A549 (cell line): Measurements from ENCODE around the gene ZCCHC24. TPM values are rescaled to one million over a fixed set of nuclear protein-coding genes. Genes with fewer than 3 reads are reported as not detected.

Experiments
- ATAC-seq, 2 experiments: fragments of 200-7000 bp in 1 of 2; fragments of >200 bp in 1 of 2; cut with Nextera tagmentation in 1 of 2; cut with Tn5 transposase in 1 of 2; 3 replicates each; pipeline versions ENCODE4 v1.8.0 to v1.9.1; 2018 to 2020; ENCODE audit warnings: mild to moderate bottlenecking in 1 of 2, moderate library complexity in 1 of 2
- CTCF ChIA-PET: fragments of 300-600 bp; sonication (Branson Sonifier 250); formaldehyde crosslinking; extraction: SDS; loops from one replicate; lab custom pipeline; 2021; ENCODE audit warnings: antibody characterized with exemption, inconsistent platforms; lab: Yijun Ruan, JAX
- POLR2A ChIA-PET: fragments of 350-600 bp; formaldehyde crosslinking; extraction: SDS; loops from one replicate; lab custom pipeline; 2021; ENCODE audit warnings: antibody characterized with exemption, inconsistent platforms; lab: Yijun Ruan, JAX
- DNase-seq, 2 experiments: peaks; one replicate each; pipeline versions ENCODE4 v3.0.0 to v3.0.0-alpha.2; 2011 to 2016; ENCODE audit warnings: low read depth in 1 of 2, low spot score in 1 of 2
- FAIRE-seq: peaks from 2 replicates; lab custom pipeline; 2011; peaks lifted over from hg19 to GRCh38; lab: Jason Lieb, UNC
- H3K27ac ChIP-seq, 2 experiments: fragments of >200 bp; sonication (Bioruptor Twin); formaldehyde crosslinking; 3 replicates each; pipeline ENCODE4 v1.5.1; 2016 to 2017
- H3K4me1 ChIP-seq: fragments of >200 bp; sonication (Bioruptor Twin); formaldehyde crosslinking; 3 replicates; pipeline ENCODE4 v1.6.1; 2016
- H3K4me2 ChIP-seq: fragments of >200 bp; sonication (Bioruptor Twin); formaldehyde crosslinking; 3 replicates; pipeline ENCODE4 v1.6.1; 2016
- H3K4me3 ChIP-seq: fragments of >200 bp; sonication (Bioruptor Twin); formaldehyde crosslinking; 3 replicates; pipeline ENCODE4 v1.5.1; 2016
- H3K9me3 ChIP-seq: fragments of >200 bp; sonication (Bioruptor Twin); formaldehyde crosslinking; 3 replicates; pipeline ENCODE4 v1.6.1; 2016
- ATOH8 ChIP-seq: fragments of 250-450 bp; sonication (Bioruptor Pico); IDR thresholded peaks from 2 replicates; pipeline ENCODE4 v1.5.0; 2020; ENCODE audit warnings: low read depth, mild to moderate bottlenecking, moderate library complexity
- BCL3 ChIP-seq: fragments of >200 bp; sonication (Bioruptor Twin); formaldehyde crosslinking; IDR thresholded peaks from 3 replicates; pipeline ENCODE4 v1.6.1; 2016
- BHLHE40 ChIP-seq: IDR thresholded peaks from 2 replicates; pipeline ENCODE4 v1.6.1; 2012; ENCODE audit warnings: low read depth, low read length, inconsistent platforms
- CHD4 ChIP-seq: fragments of 200-600 bp; sonication (generic); IDR thresholded peaks from 2 replicates; pipeline ENCODE4 v1.6.1; 2016; ENCODE audit warnings: antibody characterized with exemption, mild to moderate bottlenecking, borderline replicate concordance
- E2F6 ChIP-seq: IDR thresholded peaks from 2 replicates; pipeline ENCODE4 v1.6.1; 2012; ENCODE audit warnings: low read depth, borderline replicate concordance
- EHF ChIP-seq: fragments of 250-450 bp; sonication (Bioruptor Pico); IDR thresholded peaks from 2 replicates; pipeline ENCODE4 v1.5.0; 2020; ENCODE audit warnings: mild to moderate bottlenecking
- ESRRA ChIP-seq: fragments of 150-350 bp; IDR thresholded peaks from 2 replicates; pipeline ENCODE4 v1.6.1; 2014; ENCODE audit warnings: mild to moderate bottlenecking, low read length, borderline replicate concordance
- FOSB ChIP-seq: fragments of 250-450 bp; sonication (Bioruptor Pico); IDR thresholded peaks from 2 replicates; pipeline ENCODE4 v1.5.0; 2020; ENCODE audit warnings: mild to moderate bottlenecking, moderate library complexity
- HDAC2 ChIP-seq: fragments of 200-600 bp; sonication (generic); IDR thresholded peaks from 2 replicates; pipeline ENCODE4 v1.6.1; 2016
- KDM5A ChIP-seq: fragments of 200-600 bp; sonication (generic); IDR thresholded peaks from 2 replicates; pipeline ENCODE4 v1.6.1; 2016; ENCODE audit warnings: antibody characterized with exemption, mild to moderate bottlenecking
- MAFK ChIP-seq: fragments of 450-650 bp; IDR thresholded peaks from 2 replicates; pipeline ENCODE4 v1.6.1; 2014; ENCODE audit not compliant: partially characterized antibody
- MAX ChIP-seq: IDR thresholded peaks from 2 replicates; pipeline ENCODE4 v1.6.1; 2012
- POLR2A ChIP-seq: IDR thresholded peaks from 2 replicates; pipeline ENCODE4 v1.6.1; 2012; ENCODE audit warnings: mild to moderate bottlenecking, low read length
- RCOR1 ChIP-seq: fragments of 150-350 bp; IDR thresholded peaks from 2 replicates; pipeline ENCODE4 v1.6.1; 2014; ENCODE audit warnings: antibody characterized with exemption, low read length, low read depth
- REST ChIP-seq: fragments of 200-600 bp; sonication (generic); IDR thresholded peaks from 2 replicates; pipeline ENCODE4 v1.6.1; 2016; ENCODE audit warnings: antibody characterized with exemption, mild to moderate bottlenecking, moderate library complexity
- SREBF2 ChIP-seq: fragments of 450-650 bp; IDR thresholded peaks from 2 replicates; pipeline ENCODE4 v1.6.1; 2014; ENCODE audit warnings: mild to moderate bottlenecking, moderate library complexity
- TFCP2L1 ChIP-seq: fragments of 250-450 bp; sonication (Bioruptor Pico); IDR thresholded peaks from 2 replicates; pipeline ENCODE4 v1.5.0; 2021; ENCODE audit warnings: mild to moderate bottlenecking
- USF2 ChIP-seq: fragments of 450-650 bp; IDR thresholded peaks from 2 replicates; pipeline ENCODE4 v1.6.1; 2014; ENCODE audit warnings: antibody characterized with exemption
- ZNF302 ChIP-seq: fragments of 250-450 bp; sonication (Bioruptor Pico); IDR thresholded peaks from 2 replicates; pipeline ENCODE4 v1.9.0; 2021; ENCODE audit warnings: inconsistent platforms, mild to moderate bottlenecking, moderate library complexity
- WGBS: methylation state at CpG from one replicate; pipeline ENCODE4 v1.1.6; 2017; ENCODE audit errors: missing lambda C conversion rate; 5-methylcytosine and 5-hydroxymethylcytosine counted together
- polyA plus RNA-seq, 4 experiments: library from polyadenylated mRNA; depleted of rRNA in 3 of 4; stranded (reverse); fragments of >200 nt; fragmentation: RNase III in 1 of 4; extraction: RNeasy Plus Mini Kit Qiagen cat#74134 plus additional on column Dnase treatment in 1 of 4; gene quantifications; 2 replicates in 3 of 4; 3 replicates in 1 of 4; pipeline ENCODE4 v1.2.3, GENCODE V29; 2011 to 2017

Gene ZCCHC24
- polyA plus RNA-seq, 2 of the 4 experiments (the other 2 are of a cell fraction), result 2.4 to 4.2 TPM

- DNase-seq (no peak), ATAC-seq (no peak), FAIRE-seq (no peak)
- Histone ChIP-seq H3K4me1 (no peaks in the 10 kb centered on the region), H3K4me3 (no peak overlapping the region), H3K4me2 (no peak overlapping the region), H3K9me3 (no peaks in the 10 kb centered on the region), H3K27ac (no peak overlapping the region)
- TF ChIP-seq ATOH8 (CRISPR knock-in tag), result no peak
- POLR2A ChIA-PET, result no interaction called here
- CTCF ChIA-PET, result interaction anchor here (0.6 to 1.6 kb wide), 2 partner anchors 9 to 47 kb away, joined by 3 to 5 read pairs; no protein-coding TSS in a partner anchor
- 53% methylated on average over 4 of the region's 4 CpGs for WGBS
These were observed 13.1 kb upstream of the ZCCHC24 start for GRCh38 chr10:79458483-79458882.

- no peaks in the 10 kb centered on the region for H3K4me1 ChIP-seq
- H3K27ac ChIP-seq, result no peak overlapping the region
- DNase-seq (no peak), ATAC-seq (no peak), FAIRE-seq (no peak)
- 51% methylated on average over 7 of the region's 7 CpGs for WGBS
- TF ChIP-seq MAFK (no peak), ZNF302 (no peak), MAX (no peak)
- no peak overlapping the region for H3K4me2 ChIP-seq
- H3K4me3 ChIP-seq, result no peak overlapping the region
- ChIA-PET CTCF (interaction anchor here (0.9 to 3.9 kb wide), 3 partner anchors 10 to 83 kb away, joined by 4 to 16 read pairs (median 5); no protein-coding TSS in a partner anchor), POLR2A (no interaction called here)
- H3K9me3 ChIP-seq, result no peaks in the 10 kb centered on the region
These were observed 11.9 kb upstream of the ZCCHC24 start for GRCh38 chr10:79457256-79457785.

GRCh38 chr10:79454259-79454658 lies 8.8 kb upstream of the ZCCHC24 start:
- CTCF ChIA-PET, result interaction anchor here (1.0 to 3.9 kb wide), 4 partner anchors 9 to 105 kb away, joined by 3 to 16 read pairs (median 4); partner anchors contain the start of gene ZCCHC24
- POLR2A ChIA-PET, result no interaction called here
- H3K9me3 ChIP-seq, result no peaks in the 10 kb centered on the region
- no peak for ATAC-seq
- H3K4me1 ChIP-seq, result peaks cover 3% of the 10 kb centered on the region
- H3K4me3 ChIP-seq, result no peak overlapping the region
- H3K4me2 ChIP-seq, result no peak overlapping the region
- no peak for FAIRE-seq
- H3K27ac ChIP-seq, result no peak overlapping the region
- TF ChIP-seq REST (no peak), USF2 (no peak), KDM5A (no peak), BHLHE40 (no peak), POLR2A (no peak), EHF (CRISPR knock-in tag) (no peak), E2F6 (no peak), BCL3 (no peak), ZNF302 (no peak), SREBF2 (no peak), HDAC2 (no peak), FOSB (CRISPR knock-in tag) (no peak), RCOR1 (no peak), ESRRA (no peak), CHD4 (no peak), TFCP2L1 (CRISPR knock-in tag) (no peak)
- TF ChIP-seq, all 56 proteins: peak for 0
- 65% methylated on average over 6 of the region's 6 CpGs for WGBS
- no peak for DNase-seq
